Peyer's patch (tissue), 4 donors: ENCODE results near the gene BCL2L11. TPM values are rescaled to one million over a fixed set of nuclear protein-coding genes. Genes with fewer than 3 reads are reported as not detected.

Experiments
- DNase-seq, 3 donors: peaks; one replicate each; pipeline ENCODE4 v3.0.0-alpha.2; 2017 to 2019
- H3K27ac ChIP-seq, 4 donors: fragments of 200-600 bp; sonication (generic); one replicate each; pipeline ENCODE4 v1.5.1; 2016 to 2019
- H3K27me3 ChIP-seq, 2 donors: fragments of 200-600 bp; sonication (generic); one replicate each; pipeline ENCODE4 v1.5.1; 2019
- H3K36me3 ChIP-seq, 3 donors: fragments of 200-600 bp; sonication (generic); one replicate each; pipeline ENCODE4 v1.5.1; 2016 to 2019
- H3K4me1 ChIP-seq, 4 donors: fragments of 200-600 bp; sonication (generic); one replicate each; pipeline ENCODE4 v1.5.1; 2016 to 2019
- H3K4me3 ChIP-seq, 4 donors: fragments of 200-600 bp; sonication (generic); 1 replicate in 3 of 4; 2 replicates in 1 of 4; pipeline ENCODE4 v1.5.1; 2016 to 2019; ENCODE audit warnings: mild to moderate bottlenecking in 1 of 4
- H3K9me3 ChIP-seq, 4 donors: fragments of 200-600 bp; sonication (generic); one replicate each; pipeline ENCODE4 v1.5.1; 2016 to 2019; ENCODE audit warnings: mild to moderate bottlenecking in 1 of 4
- POLR2A ChIP-seq, 2 donors: fragments of 450-650 bp; IDR thresholded peaks; one replicate each; pipeline ENCODE4 v1.5.1; 2017; ENCODE audit warnings: antibody characterized with exemption in 2 of 2, mild to moderate bottlenecking in 2 of 2, moderate library complexity in 2 of 2
- total RNA-seq, 4 donors: library from RNA; depleted of rRNA; stranded (reverse); fragments of >200 nt; gene quantifications; one replicate each; pipeline ENCODE4 v1.1.0, GENCODE V29; 2016
- TF ChIP-seq, protein P1 (sequence below), 6 experiments: fragments of 450-650 bp in 4 of 6; fragments of 200-600 bp in 2 of 6; sonication (generic) in 1 of 6; IDR thresholded peaks; one replicate each; pipeline ENCODE4 v1.5.1; 2017 to 2019; ENCODE audit warnings: antibody characterized with exemption in 6 of 6, mild to moderate bottlenecking in 3 of 6, moderate library complexity in 1 of 6

BCL2L11 gene
- total RNA-seq, 4 donors from 2014 or later = 35.9 to 98.1 (median 62.2) TPM

DNA sequence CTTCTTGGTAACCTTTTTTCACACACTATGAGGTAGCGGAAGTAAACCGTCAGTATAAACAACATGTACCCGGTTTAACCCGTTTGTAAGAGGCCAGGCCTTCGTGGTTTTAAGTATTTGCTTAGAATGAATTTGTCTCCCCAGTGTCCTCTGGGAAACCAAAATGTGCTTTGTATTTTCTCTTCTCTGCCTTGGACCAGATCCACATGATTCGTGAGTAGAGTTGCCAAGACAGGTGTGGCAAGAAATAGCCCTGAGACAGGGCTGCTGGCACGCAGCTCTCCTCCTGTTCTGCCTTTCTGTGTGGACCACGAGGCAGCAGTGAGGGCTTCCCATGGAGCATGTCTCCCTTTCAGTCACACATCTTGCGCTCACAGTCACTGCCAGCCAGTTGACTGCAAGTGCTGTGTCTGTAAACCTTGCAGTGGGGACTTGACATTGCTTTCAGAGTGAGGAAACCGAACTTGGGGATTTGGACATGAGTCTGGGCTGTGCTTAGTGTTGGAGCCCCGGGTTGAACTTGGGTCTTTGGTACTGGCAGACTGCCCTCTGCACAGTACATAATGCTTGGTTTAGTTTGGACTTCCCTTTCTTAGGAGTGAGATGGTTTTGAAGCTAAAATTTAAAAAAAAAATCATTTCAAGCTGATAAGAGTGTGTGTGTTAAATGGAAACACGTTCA, 19.1 kb downstream of the BCL2L11 start:
- Histone ChIP-seq H3K27ac (no peak overlapping the region), H3K4me1 (no peaks in the 10 kb centered on the region), H3K36me3 (peaks cover 0 to 7% (median 0%) of the 10 kb centered on the region in 3 donors), H3K4me3 (no peak overlapping the region), H3K27me3 (no peaks in the 10 kb centered on the region), H3K9me3 (no peaks in the 10 kb centered on the region)
- no peak for TF ChIP-seq POLR2A (IDR thresholded peaks at IDR 0.05)
- TF ChIP-seq, protein P1, sequence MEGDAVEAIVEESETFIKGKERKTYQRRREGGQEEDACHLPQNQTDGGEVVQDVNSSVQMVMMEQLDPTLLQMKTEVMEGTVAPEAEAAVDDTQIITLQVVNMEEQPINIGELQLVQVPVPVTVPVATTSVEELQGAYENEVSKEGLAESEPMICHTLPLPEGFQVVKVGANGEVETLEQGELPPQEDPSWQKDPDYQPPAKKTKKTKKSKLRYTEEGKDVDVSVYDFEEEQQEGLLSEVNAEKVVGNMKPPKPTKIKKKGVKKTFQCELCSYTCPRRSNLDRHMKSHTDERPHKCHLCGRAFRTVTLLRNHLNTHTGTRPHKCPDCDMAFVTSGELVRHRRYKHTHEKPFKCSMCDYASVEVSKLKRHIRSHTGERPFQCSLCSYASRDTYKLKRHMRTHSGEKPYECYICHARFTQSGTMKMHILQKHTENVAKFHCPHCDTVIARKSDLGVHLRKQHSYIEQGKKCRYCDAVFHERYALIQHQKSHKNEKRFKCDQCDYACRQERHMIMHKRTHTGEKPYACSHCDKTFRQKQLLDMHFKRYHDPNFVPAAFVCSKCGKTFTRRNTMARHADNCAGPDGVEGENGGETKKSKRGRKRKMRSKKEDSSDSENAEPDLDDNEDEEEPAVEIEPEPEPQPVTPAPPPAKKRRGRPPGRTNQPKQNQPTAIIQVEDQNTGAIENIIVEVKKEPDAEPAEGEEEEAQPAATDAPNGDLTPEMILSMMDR (IDR thresholded peaks at IDR 0.05) = no peak
- DNase-seq = no peak

DNA sequence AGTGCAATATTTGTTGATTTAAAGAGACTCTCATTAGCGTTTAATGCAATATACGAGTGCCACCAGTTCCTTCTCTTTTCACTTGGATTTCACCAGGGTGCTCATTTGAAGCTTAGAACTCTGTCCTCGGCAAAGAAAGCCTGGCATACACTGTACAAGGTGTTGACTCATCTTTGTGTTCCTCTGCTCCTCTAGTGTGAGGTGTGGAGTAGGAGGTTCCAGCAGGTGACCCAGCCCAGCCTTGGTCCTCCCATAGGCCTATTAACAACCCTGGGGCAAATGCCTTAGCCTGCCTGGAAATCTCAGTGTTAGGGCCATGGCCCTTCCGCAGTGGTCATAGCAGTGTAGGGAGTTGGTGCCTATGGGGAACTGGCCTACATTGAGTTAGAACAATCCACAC, 20.1 kb downstream of the BCL2L11 start:
- TF ChIP-seq POLR2A (IDR thresholded peaks at IDR 0.05) = no peak
- TF ChIP-seq, protein P1 (IDR thresholded peaks at IDR 0.05) = no peak
- Histone ChIP-seq H3K27me3 (no peaks in the 10 kb centered on the region), H3K4me3 (no peak overlapping the region), H3K36me3 (peaks cover 0 to 14% (median 0%) of the 10 kb centered on the region in 3 donors), H3K4me1 (no peaks in the 10 kb centered on the region), H3K9me3 (no peaks in the 10 kb centered on the region), H3K27ac (no peak overlapping the region)
- no peak for DNase-seq

DNA sequence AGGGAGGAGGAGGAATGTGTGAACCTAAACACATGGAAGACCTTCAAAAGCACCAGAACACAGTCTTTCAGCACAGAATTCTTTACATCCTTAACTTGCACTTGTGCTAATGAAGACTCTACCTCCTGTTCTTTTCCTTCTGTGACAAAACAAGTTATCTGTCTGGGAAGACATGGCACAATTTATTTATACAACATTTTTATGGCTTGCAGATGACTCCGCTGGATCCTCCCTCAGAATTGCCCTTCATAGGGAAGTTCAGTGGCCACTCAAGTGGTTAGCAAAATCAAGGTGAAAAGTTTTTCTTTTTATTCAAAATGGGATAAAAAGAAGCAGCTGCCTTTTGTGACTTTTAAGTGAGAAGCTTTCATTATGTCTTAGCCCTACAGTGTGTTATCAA, 21.4 kb downstream of the BCL2L11 start:
- DNase-seq = no peak
- H3K36me3 ChIP-seq = peaks cover 0 to 14% (median 0%) of the 10 kb centered on the region in 3 donors
- H3K4me1 ChIP-seq = no peaks in the 10 kb centered on the region
- H3K27me3 ChIP-seq = no peaks in the 10 kb centered on the region
- TF ChIP-seq, protein P1 (IDR thresholded peaks at IDR 0.05) = no peak
- no peak for TF ChIP-seq POLR2A (IDR thresholded peaks at IDR 0.05)
- H3K27ac ChIP-seq = no peak overlapping the region
- no peaks in the 10 kb centered on the region for H3K9me3 ChIP-seq
- H3K4me3 ChIP-seq = no peak overlapping the region

DNA sequence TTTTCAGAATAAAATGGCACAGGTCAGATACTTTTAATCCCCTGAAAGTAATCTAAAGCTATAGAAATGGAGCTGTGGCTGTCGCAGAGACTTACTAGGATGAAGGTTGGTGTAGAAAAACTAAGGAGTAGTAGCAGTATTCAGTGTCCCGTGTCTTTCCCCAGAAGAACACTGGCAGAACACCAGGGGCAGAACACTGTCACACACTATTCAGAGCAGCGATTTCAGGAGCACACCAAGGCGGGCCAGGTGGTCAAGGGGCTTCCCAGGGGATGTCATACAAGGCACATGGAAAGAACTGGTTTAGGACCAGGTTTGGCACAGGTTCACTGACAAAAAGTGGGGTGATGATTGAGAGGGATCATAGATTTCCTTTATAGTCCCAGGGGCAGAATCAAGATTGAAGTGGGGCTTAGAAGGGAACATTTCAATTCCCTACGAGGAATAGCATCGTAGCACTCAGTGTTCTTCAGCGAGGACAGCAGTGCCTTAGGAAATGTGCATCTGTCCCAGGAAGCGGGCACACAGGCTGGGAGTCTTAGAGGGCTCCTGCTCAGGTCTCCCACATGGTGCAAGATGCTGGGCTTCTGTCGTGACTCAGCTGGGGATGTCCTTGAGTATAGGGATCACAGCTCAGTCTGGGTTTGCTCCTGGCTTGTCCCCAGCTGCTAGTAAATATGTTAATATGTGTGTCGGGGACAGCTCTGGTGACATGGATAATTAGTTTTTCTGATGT, 22.6 kb downstream of the BCL2L11 start:
- no peak for DNase-seq
- Histone ChIP-seq H3K4me3 (no peak overlapping the region), H3K4me1 (no peaks in the 10 kb centered on the region), H3K27me3 (no peaks in the 10 kb centered on the region), H3K9me3 (no peaks in the 10 kb centered on the region), H3K36me3 (peaks cover 0 to 14% (median 0%) of the 10 kb centered on the region in 3 donors), H3K27ac (no peak overlapping the region)
- TF ChIP-seq, protein P1 (IDR thresholded peaks at IDR 0.05) = no peak
- no peak for TF ChIP-seq POLR2A (IDR thresholded peaks at IDR 0.05)

DNA sequence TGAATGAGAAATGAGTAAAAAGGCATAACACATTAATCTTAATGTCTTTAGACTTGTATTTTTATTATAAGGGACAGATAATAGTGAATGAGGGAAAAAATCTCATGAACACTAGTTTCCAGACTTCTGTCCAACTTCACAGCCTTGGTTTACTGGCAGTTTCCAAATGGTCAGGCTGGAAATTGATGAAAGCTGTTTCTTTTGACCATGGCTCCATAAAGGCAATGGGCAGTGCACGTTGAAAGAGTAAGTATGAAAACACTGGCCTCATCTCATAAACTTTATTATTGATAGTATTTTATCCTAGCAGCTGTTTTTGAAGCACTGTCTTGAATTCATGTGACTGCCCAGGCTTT, 23.1 kb downstream of the BCL2L11 start:
- Histone ChIP-seq H3K36me3 (peaks cover 0 to 10% (median 0%) of the 10 kb centered on the region in 3 donors), H3K27me3 (no peaks in the 10 kb centered on the region), H3K4me1 (no peaks in the 10 kb centered on the region), H3K9me3 (no peaks in the 10 kb centered on the region), H3K27ac (no peak overlapping the region), H3K4me3 (no peak overlapping the region)
- DNase-seq = no peak
- TF ChIP-seq, protein P1 (IDR thresholded peaks at IDR 0.05) = no peak
- TF ChIP-seq POLR2A (IDR thresholded peaks at IDR 0.05) = no peak
